GM12891 (cell line): ENCODE results near the gene RBM4.

Experiments
- POLR2A ChIP-seq: IDR thresholded peaks from 2 replicates; pipeline ENCODE4 v1.6.1; 2011; ENCODE audit warnings: low read depth, low read length, control low read depth
- POLR2AphosphoS5 ChIP-seq: IDR thresholded peaks from 2 replicates; pipeline ENCODE4 v1.6.1; 2011; ENCODE audit warnings: low read depth, low read length, control low read depth

- no peak for TF ChIP-seq POLR2A
- no peak for TF ChIP-seq POLR2AphosphoS5
Observed at GRCh38 chr11:66639066-66639813, 737 bp downstream of the RBM4 start.
